ENCODE data around the gene CTIF. TPM values are rescaled to one million over a fixed set of nuclear protein-coding genes. Genes with fewer than 3 reads are reported as not detected.
A peak's percentile ranks its signal among the peaks of the same experiment; 100 is the strongest.
"Not testable (repeated sequence)": the region's sequence is repeated elsewhere in the genome, so short reads cannot be mapped to it uniquely, and the experiment has no call there.

The CTIF gene
- total RNA-seq, 1 donor from 2014 or later, result 19.5 TPM

DNA sequence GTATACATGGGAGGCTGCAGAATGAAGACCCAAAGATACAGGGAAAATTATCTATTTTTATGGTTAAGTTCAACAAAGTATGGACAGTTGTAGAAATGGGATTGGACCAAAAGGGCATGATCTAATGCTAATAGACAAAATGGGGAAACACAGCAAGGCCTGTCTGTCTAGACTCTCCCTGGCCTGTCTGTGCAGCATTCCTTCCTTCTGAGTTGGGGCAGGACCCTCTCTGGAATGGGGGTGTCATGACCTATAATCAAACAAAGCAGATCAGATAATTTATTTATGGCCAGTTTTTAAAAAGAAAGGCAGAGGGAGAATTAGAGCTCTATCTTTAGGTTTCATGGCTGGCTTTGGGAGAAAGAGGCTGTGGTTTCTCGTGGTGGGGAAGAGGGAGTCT, 104.4 kb downstream of the CTIF start:
- DNase-seq, result no peak

DNA sequence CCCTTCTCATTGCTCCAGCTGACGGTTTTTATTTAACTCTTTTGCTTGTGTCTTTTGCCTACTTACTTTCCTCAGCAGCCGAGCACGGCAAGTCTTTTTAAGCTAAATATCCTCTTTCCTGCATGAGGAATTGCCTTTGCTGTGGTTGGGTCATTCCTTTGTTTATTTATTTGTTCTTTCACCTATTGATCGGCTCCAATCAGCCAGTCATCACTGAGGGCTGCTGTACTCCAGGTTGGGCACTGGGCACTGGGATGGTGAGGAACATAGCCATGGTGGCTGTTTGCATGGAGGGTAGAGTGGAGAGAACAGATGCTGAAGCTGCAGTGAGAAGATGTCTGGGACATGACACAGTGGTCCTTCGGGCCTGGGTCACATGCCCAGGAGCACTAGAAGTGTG, 105.2 kb downstream of the CTIF start:
- no peak for DNase-seq

DNA sequence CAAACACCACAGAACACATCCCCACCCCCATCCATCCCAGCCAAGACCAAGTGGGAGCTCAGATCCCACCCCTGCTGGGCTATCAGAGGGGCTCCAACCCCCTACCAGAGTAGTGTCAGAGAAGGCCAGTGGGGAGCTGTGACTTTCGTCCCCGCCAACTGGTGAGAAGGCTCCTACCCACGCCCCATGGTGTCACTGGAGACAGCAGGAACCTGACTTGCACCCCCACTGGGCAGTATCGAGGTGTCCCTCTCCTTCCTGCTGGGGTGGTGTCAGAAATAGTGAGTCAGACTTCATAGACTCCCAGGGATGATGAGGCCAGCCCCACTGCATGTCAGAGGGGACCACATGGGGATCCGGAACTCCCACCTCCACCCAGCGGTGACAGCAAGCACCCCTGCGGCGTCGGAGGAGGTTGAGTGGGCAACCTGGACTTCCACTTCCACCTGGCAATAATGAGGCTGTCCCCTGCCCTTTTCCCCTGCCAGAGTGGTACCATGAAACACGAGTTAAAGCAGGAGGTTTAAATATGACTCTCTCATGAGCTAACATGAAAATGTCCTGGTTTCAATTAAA, 106.7 kb downstream of the CTIF start:
- no peak for DNase-seq

DNA sequence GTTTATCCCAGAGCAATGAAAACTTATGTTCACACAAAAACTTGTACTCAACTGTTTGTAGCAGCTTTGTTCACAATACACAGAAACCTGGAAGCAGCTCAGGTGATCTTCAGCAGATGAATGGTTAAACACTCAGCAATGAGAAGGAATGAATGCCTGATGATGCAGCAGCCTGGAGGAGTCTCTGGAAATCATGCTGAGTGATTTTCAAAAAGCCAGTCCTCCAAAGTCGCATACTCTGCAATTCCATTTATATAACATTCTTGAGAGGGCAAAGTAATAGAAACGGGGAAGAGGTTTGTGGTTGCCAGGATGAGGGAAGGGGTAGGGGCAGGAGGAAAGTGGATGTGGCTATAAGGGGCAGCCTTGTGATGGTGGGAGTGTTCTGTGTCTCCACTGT, 108.1 kb downstream of the CTIF start:
- no peak for DNase-seq

DNA sequence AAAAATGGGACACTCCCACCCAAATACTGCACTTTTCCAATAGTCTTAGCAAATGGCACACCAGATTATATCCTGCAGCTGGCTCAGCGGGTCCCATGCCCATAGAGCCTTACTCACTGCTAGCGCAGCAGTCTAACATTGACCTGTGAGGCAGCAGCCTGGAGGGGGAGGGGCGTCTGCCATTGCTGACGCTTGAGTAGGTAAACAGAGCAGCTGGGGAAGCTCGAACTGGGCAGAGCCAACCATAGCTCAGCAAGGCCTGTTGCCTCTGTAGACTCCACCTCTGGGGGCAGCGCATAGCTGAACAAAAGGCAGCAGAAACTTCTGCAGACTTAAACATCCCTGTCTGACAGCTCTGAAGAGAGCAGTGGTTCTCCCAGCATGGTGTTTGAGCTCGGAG, 110.4 kb downstream of the CTIF start:
- no peak for DNase-seq

DNA sequence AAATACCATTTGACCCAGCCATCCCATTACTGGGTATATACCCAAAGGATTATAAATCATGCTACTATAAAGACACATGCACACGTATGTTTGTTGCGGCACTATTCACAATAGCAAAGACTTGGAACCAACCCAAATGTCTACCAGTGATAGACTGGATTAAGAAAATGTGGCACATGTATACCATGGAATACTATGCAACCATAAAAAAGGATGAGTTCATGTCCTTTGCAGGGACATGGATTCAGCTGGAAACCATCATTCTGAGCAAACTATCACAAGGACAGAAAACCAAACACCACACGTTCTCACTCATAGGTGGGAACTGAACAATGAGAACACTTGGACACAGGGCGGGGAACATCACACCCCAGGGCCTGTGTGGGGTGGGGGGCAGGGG, 115.8 kb downstream of the CTIF start:
- not testable (repeated sequence) for DNase-seq

DNA sequence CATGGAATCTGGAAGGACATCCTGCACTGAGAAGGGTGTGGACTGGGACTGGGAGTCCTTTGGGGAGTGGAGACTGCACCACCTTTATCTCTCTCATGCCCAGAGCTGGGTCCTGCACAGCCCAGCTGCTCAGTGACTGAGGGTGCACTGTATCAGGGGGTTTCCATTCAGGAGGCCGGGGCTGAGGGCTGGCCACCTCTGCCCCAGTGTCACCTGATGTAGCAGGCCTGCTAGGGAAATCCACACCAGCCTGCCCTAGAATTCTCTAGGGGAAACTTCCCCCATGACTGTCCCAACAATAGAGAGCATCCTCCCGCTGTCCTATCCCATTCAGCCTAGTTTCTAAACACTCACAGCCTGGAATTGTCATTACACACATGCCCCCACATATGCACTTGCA, 116.7 kb downstream of the CTIF start:
- DNase-seq, result no peak

DNA sequence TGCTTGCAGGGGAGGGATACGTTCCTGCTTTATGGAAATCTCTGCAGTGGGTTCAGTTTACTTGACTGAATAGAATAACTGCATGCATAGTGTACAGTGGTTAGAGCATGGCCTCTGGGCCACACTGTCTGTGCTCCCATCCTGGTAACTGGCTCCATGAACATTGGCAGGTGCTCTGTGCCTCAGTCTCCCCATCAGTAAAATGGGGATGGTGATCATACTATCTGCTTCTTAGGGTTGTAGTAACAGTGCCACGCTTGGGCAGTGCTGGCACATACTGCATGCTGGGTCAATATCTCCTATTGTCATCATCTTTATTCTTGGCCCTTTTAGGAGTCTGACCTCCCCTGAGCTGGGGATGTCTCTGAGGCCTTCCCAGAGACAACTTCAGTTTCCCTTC, 117.3 kb downstream of the CTIF start:
- no peak for DNase-seq

DNA sequence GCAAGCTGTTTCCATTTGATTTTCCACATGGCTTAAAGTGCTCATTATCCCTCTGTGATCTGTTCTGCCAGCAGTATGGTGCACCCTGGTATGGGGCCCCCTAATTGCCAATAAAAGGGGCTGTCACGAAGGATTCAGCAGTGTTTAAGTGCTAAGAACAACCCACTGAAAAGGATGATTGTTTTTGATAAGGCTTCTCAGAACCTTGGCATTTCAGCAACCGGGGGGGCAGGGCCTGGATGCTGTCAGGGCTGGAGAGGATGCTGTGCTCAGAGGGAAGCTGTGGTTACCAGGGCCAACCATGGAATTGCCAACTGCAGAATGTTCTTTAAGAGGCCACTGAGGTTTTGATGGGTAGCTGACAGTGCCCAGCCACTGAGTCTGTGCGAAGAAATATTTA, 117.8 kb downstream of the CTIF start:
- no peak for DNase-seq

DNA sequence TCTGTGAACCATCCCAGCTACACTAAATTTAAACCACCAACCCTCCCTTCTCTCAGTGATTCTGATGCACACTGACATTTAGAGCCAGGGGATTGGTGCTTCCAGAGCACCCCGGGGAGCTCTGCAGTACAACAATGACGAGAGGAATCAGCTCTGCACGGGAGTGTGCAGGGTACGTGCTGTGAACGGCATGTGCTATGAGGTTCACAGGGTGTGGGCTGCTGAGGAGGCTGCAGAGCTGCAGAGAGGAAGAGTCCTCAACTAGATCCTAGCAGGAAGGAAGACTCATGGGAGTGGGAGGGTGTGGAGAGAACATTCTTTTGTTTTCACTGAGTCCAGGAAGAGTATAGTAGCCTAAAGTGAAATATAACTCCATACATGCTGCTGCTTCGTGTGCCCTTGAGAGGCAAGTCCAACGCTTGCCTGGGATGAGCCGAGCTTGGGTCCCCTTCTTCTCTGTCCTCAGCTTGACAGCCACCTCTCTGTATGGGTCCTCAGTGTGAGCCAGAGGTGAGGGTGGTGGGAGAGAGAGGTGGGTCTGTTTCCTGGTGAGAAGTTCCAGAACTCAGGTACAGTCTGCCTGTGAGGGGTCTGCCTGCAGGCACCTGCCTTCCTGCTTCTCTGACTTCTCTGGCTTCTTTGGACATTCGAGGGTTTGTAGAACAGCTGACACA, 118.8 kb downstream of the CTIF start:
- peak; percentile 57 for DNase-seq

DNA sequence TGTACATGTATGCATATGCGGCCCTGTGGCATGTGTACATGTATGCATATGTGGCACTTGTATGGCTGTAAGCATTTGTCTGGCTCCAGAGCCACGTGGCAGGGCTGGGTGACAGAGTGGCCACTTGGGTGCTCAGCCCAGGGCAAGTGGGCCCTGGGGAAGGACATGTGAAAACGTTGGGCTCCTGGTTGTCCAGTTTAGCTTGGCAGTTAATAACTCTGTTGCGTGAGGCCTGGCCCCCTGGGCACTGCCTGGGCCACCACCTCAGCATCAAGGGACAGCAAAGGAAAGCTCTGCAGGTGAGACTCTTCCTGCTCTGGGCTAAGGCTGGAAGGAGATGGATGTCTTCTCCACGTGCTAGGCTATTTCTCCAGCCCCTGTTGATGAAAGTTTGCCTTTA, 119.9 kb downstream of the CTIF start:
- no peak for DNase-seq

DNA sequence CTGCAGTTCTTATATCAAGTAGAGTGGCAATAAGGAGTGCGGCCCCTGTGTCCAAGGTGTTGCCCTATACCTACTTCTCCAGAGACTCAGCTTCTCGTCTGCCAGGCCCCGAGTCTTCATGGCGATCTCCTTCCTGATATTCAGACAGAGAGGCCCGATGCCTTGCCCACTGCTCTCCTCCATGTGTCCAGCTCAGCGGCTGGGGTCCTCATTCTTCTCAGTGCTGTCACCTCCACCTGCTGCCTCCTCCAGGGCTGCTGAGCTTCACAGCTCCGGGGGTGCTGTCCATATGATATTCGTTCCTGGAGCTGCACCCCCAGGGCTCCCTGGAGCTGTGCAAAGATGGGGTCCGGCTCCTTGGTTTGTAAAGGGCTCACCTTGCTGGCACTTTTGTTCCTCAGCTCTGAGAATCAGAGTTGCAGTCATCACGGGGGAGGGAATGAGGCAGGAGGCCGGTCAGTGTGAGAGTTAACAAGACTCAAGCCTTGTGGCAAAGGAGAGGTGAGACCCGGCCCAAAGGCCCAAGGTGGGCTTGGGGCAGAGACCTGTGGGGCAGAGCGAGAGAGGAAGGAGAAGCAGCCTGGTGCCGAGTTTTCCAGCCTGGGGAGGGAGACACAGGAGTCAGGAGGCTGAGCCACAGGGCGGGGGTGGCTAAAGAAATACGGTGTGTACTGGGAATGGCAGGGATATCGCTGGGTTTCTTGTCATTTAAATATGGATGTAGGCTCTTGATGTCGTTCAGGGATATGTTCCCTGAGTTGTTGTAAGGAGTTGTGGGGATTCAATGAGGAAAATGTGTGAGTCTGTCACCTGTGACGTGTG, 120.6 kb downstream of the CTIF start:
- no peak for DNase-seq

DNA sequence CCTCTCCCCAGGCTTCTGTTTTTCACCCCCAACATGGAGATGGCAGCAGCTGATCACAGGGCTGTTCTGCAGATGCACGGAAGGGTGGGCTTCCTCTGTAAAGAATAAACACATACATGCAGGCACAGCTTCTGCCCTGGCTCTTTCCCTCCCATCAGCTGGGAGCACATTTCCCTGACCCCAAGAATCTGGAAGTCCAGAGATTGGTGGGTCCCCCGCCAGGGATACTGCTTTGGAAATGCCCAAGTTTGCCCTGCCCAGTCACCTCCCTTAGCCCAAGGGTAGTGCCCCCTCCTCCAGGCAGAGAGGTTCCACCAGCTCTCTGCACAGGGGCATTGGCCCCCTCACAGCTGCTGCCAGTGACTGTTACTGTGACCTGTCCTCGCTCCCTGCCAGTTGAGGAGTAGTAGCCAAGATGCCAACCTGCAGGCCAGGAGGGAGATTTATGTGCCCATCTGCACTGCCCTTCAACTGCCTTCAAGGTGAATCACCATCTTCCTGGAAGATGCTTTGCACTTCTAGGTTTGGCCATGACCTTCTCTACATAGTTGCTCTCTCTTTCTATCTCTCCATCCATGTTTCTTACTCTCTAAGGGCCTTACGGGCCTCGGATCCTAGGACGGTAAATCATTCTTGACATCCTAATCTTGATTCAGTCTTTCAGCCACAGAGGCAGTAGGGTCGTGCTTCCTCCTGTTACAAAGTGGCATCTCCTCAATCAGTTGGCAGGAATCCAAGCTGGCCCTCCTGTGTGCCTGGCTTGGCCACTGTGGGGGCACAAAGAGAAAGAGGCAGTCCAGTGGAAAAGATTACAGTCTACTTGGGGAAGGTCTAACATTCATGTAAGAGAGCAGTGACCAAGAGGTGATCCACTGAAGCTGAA, 121.8 kb downstream of the CTIF start:
- no peak for DNase-seq

DNA sequence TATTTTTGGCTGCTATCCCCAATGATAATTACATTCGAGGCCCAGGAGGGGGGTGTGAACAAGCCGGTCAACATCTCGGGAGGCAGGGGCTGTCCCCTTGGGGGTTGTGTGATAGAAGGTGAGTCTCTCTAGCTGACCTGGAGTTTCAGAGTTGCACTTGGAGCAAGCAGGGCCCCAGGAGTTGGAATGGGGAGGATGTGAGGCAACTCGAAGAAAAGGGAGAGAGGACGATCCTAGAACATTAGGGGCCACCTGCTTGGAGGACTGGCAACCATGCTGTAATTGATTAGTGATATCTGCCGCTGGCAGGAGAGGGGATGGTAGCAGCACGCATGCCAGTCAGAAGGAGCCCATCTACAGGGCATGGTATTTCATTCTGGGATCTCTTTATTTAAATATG, 122.6 kb downstream of the CTIF start:
- DNase-seq, result no peak

DNA sequence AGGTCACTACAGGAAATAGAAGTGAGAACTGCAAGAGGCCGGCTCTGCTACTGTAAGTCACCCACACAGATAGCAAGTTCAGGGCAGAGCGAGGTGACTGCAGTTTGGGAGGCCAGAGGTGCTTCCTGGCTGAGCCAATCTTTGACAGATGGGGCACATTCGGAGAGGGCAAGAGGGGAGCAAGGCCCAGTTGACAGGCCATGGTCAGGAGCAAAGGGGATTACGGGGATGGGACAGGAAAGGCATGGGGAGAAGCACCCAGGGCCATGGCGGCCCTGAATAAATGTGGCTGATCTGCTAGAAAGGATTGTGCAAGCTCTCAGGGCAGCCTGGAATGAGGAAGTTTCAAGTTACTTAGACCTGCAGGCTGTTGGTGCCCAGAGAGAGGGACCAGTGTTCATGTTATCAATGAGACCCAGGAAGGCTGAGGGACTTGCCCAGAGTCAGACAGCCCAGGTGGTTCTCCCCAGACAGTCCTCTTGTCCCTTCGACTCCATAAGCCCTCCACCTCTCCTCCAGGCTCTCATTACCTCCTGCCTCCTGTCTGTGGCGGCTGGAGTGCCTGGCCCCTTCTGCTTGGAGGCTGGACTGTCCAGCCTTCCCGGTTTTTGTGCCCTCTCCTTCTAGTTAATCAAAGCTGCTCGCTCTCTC, 123.3 kb downstream of the CTIF start:
- no peak for DNase-seq

DNA sequence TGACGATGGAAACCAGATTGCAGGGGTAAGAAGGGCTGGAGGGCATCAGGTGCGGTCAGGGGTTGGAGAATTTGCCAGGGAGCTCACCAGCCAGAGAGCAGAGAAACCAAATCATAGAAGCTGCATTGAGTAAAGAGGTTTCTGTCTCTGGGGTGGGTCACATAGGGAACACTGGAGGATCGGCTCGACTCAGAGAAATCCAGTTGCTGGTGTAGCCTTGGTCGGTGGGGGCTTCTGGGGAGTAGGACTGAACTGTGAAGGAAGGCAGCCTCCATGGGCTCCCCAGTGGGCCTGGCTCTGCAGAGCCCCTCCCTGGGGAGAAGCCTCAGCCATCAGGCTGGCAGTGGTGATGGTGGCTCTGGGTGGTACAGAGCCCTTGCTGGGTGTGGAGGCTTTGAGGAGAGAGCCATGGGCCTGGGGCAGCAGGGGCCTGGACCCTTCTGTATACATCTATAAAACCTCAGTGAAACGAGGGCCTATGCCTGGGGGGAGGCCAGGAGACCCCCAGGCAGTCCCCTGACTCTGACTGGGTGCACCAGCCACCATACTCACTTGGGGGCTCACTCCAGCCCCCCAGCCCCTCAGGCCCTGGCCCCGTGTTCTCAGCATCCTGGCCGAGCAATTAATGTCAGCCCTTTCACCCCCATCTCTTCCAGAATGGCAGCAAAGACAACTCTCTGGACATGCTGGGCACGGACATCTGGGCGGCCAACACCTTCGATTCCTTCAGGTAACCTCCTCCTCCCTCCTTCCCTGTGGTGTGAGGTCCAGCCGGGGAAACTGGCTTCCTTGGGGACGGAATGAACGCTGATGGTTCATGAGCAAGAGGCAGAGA, 124.5 kb downstream of the CTIF start:
- DNase-seq, result no peak

DNA sequence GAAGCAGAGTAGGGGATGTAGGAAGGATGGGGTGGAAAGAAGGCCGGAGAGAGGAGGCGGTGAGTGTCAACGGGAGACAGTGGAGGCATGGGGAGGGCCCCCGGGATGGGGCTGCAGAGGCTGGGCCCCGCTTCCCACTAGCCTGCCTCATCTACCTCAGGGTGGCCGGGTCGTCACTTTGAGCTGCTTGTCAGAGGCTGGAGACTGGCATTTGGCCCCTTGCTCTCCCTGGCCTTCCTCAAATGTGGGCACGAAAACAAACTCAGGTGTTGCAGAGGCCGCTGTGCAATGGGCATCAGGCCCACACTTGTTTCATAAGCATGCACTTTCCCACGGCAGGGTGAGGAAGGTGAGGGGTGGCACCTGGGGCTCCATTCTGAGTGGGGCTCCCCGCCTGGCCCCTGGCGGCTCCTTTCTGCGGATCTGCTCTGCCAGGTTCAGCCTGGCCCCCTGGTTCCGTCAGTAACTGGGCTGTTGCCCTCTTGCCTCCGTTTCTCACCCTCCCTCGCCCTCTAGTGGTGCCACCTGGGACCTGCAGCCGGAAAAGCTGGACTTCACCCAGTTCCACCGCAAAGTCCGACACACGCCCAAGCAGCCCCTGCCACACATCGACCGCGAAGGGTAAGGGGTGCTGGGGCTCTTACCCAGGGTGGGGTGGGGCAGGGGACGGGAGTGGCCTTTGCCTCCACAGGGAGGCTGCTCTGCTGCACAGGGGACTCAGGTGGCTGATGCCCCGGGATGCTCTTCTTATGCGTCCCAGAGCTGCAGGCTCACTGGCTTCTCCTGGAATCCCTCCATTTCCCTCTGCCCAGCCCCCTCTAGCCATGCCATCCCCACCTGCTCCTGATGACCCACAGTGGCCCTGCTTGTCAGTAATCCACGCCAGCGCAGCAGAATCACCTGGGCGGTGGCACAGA, 125.4 kb downstream of the CTIF start:
- DNase-seq, result no peak

DNA sequence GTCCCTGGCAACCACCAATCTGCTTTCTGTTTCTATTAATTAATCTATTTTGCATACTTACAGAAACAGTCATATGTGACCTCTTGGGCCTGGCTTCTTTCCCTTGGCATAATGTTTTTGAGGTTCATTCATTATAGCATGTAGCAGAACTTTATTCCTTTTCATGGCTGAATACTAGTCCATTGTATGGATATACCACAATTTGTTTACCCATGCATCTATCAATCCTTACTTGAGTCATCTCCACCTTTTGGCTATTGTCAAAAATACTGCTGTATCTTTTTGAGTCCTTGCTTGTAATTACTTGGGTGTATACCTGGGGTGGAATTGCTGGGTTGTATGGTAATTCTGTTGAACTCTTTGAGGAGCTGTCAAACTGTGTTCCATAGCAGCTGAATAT, 126.8 kb downstream of the CTIF start:
- no peak for DNase-seq

DNA sequence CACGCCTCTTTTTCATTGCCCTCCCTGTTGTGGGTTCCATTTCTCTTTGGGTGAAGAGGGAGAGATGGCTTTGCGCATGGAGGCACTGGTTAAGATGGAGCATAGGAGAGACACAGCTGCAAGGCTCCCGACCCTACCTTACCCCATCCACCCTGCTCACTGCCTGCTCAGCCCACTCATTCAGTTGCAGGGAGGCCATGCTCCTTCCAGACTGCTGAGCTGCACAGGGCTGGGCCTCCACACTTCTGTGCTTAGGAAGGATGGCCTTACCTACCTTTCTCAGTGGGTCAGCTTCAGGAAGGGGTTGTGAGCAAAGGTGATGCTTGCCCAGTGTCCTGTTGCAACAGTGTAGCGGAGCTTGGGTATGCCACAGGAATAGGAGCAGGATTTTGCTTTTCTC, 127.8 kb downstream of the CTIF start:
- DNase-seq, result no peak

Measured in skin of body (tissue), 2 donors.